HCT116 (cell line): ENCODE results near the gene RHEB. TPM values are rescaled to one million over a fixed set of nuclear protein-coding genes. Genes with fewer than 3 reads are reported as not detected.

Experiments used
- ATAC-seq: fragments of 200-7000 bp; cut with Tn5 transposase; 2 replicates; pipeline ENCODE4 v1.9.1; 2020; ENCODE audit warnings: mild to moderate bottlenecking, moderate library complexity
- BruUV-seq: library from RNA; stranded (reverse); fragments of 400-500 nt; replicated peaks from 2 replicates; lab custom pipeline; 2021; lab: Mats Ljungman, UMichigan
- CTCF ChIA-PET: fragments of 300-600 bp; sonication (Branson Sonifier 250); formaldehyde crosslinking; loops from one replicate; lab custom pipeline; 2021; ENCODE audit warnings: antibody characterized with exemption; lab: Charles Lee
- POLR2A ChIA-PET: fragments of 300-600, 350-600 bp; sonication (Branson Sonifier 250); formaldehyde crosslinking; loops from one replicate; lab custom pipeline; 2021; ENCODE audit warnings: antibody characterized with exemption; lab: Charles Lee
- RAD21 ChIA-PET, 2 experiments: fragments of 300-600 bp; sonication (Branson Sonifier 250); formaldehyde crosslinking; loops; one replicate each; lab custom pipeline; 2023; ENCODE audit warnings: low total read pairs in 2 of 2; ENCODE audit not compliant: uncharacterized antibody in 2 of 2, unreplicated experiment in 2 of 2, low non-redundant PET in 1 of 2; lab: Charles Lee
- DNase-seq: peaks from one replicate; pipeline ENCODE4 v3.0.0-alpha.2; 2010; ENCODE audit warnings: low read depth, low spot score
- H2AFZ ChIP-seq: fragments of 200-600 bp; shearing (Covaris generic), sonication (generic); 2 replicates; pipeline ENCODE4 v1.6.1; 2017; ENCODE audit warnings: low read depth, mixed run types, mixed read lengths, antibody characterized with exemption, low read length; ENCODE audit not compliant: poor library complexity, severe bottlenecking
- H3K27ac ChIP-seq: 2 replicates; pipeline ENCODE4 v1.5.1; 2012; ENCODE audit warnings: low read depth, low read length
- H3K27me3 ChIP-seq: fragments of 200-600 bp; sonication (generic); 2 replicates; pipeline ENCODE4 v1.6.1; 2016; ENCODE audit warnings: mixed run types, low read length, mixed read lengths; ENCODE audit not compliant: insufficient read depth
- H3K36me3 ChIP-seq, 2 experiments: fragments of 200-500 bp in 1 of 2; fragments of 200-600 bp in 1 of 2; sonication (Bioruptor generic) in 1 of 2; sonication (generic) in 1 of 2; 2 replicates each; pipeline versions ENCODE4 v1.5.1 to v1.6.1; 2014 to 2016; ENCODE audit warnings: low read length in 2 of 2, inconsistent platforms in 1 of 2, mixed read lengths in 1 of 2, mixed run types in 1 of 2; ENCODE audit not compliant: insufficient read depth in 2 of 2, control insufficient read depth in 1 of 2
- H3K4me1 ChIP-seq, 2 experiments: fragments of 200-600 bp in 1 of 2; sonication (generic) in 1 of 2; 2 replicates each; pipeline versions ENCODE4 v1.5.1 to v1.6.1; 2012 to 2017; ENCODE audit warnings: low read length in 2 of 2, inconsistent platforms in 1 of 2, mild to moderate bottlenecking in 1 of 2, mixed read lengths in 1 of 2, mixed run types in 1 of 2, moderate library complexity in 1 of 2; ENCODE audit not compliant: insufficient read depth in 2 of 2, control insufficient read depth in 1 of 2
- H3K4me2 ChIP-seq: fragments of 200-600 bp; sonication (generic); 2 replicates; pipeline ENCODE4 v1.6.1; 2017; ENCODE audit warnings: mixed run types, low read length, mixed read lengths
- H3K4me3 ChIP-seq, 2 experiments: fragments of 200-600 bp in 1 of 2; sonication (generic) in 1 of 2; replicated peaks in 1 of 2; 2 replicates each; pipeline ENCODE4 v1.5.1; 2011 to 2016; ENCODE audit warnings: low read length in 2 of 2, control low read depth in 1 of 2, low read depth in 1 of 2, mild to moderate bottlenecking in 1 of 2, mixed read lengths in 1 of 2, mixed run types in 1 of 2
- H3K79me2 ChIP-seq: fragments of 200-600 bp; sonication (generic); 2 replicates; pipeline ENCODE4 v1.6.1; 2017; ENCODE audit warnings: mild to moderate bottlenecking, mixed run types, low read length, moderate library complexity, mixed read lengths; ENCODE audit not compliant: insufficient read depth
- H3K9ac ChIP-seq: fragments of 200-600 bp; sonication (generic); 2 replicates; pipeline ENCODE4 v1.6.1; 2016; ENCODE audit warnings: low read length, mixed read lengths
- H3K9me2 ChIP-seq: fragments of 200-600 bp; sonication (generic), shearing (Covaris generic); 2 replicates; pipeline ENCODE4 v1.6.1; 2017; ENCODE audit warnings: mixed run types, mild to moderate bottlenecking, moderate library complexity; ENCODE audit not compliant: insufficient read depth
- H3K9me3 ChIP-seq, 2 experiments: fragments of 200-500 bp in 1 of 2; fragments of 200-600 bp in 1 of 2; sonication (Bioruptor generic) in 1 of 2; sonication (generic) in 1 of 2; 2 replicates each; pipeline ENCODE4 v1.6.1; 2014 to 2017; ENCODE audit warnings: low read length in 2 of 2, mixed read lengths in 2 of 2, inconsistent platforms in 1 of 2, low read depth in 1 of 2, mild to moderate bottlenecking in 1 of 2, mixed run types in 1 of 2, moderate library complexity in 1 of 2; ENCODE audit not compliant: control insufficient read depth in 1 of 2, insufficient read depth in 1 of 2
- H4K20me1 ChIP-seq: fragments of 200-600 bp; sonication (generic), shearing (Covaris generic); 2 replicates; pipeline ENCODE4 v1.6.1; 2017; ENCODE audit warnings: mixed run types, mild to moderate bottlenecking, moderate library complexity; ENCODE audit not compliant: insufficient read depth
- CBX3 ChIP-seq: IDR thresholded peaks from 2 replicates; pipeline ENCODE4 v1.6.1; 2012; ENCODE audit warnings: low read depth
- EZH2 ChIP-seq: fragments of 200-600 bp; sonication (generic); IDR thresholded peaks from 2 replicates; pipeline ENCODE4 v1.6.1; 2017; ENCODE audit warnings: antibody characterized with exemption, mixed run types
- FOSL1 ChIP-seq: IDR thresholded peaks from 2 replicates; pipeline ENCODE4 v1.6.1; 2012; ENCODE audit warnings: low read depth
- JUND ChIP-seq: IDR thresholded peaks from 2 replicates; pipeline ENCODE4 v1.6.1; 2012
- MAX ChIP-seq: IDR thresholded peaks from 2 replicates; pipeline ENCODE4 v1.6.1; 2012
- POLR2AphosphoS5 ChIP-seq: IDR thresholded peaks from 2 replicates; pipeline ENCODE4 v1.6.1; 2011; ENCODE audit warnings: mild to moderate bottlenecking, low read depth, low read length, moderate library complexity
- SP1 ChIP-seq: IDR thresholded peaks from 2 replicates; pipeline ENCODE4 v1.6.1; 2012; ENCODE audit warnings: low read depth
- SRF ChIP-seq: IDR thresholded peaks from 2 replicates; pipeline ENCODE4 v1.6.1; 2012; ENCODE audit warnings: low read depth
- ZBTB33 ChIP-seq: IDR thresholded peaks from 2 replicates; pipeline ENCODE4 v1.6.1; 2011; ENCODE audit warnings: mild to moderate bottlenecking, low read length, moderate library complexity; ENCODE audit not compliant: insufficient replicate concordance; ENCODE audit errors: extremely low read depth
- ZFX ChIP-seq: fragments of 450-650 bp; IDR thresholded peaks from 2 replicates; pipeline ENCODE4 v1.6.1; 2017
- ZNF274 ChIP-seq: fragments of 200-500 bp; sonication (Bioruptor generic); IDR thresholded peaks from 2 replicates; pipeline ENCODE4 v1.6.1; 2014; ENCODE audit warnings: mild to moderate bottlenecking, low read depth, low read length, inconsistent platforms
- intact Hi-C: fragments of 100-400 bp; cut with micrococcal nuclease; formaldehyde crosslinking; loops from 2 replicates; pipeline ENCODE4 v1.10.0; 2022
- total RNA-seq: library from RNA; stranded (reverse); gene quantifications from one replicate; pipeline ENCODE4 v1.2.1, GENCODE V29; 2021; ENCODE audit not compliant: unreplicated experiment
- TF ChIP-seq, protein P1 (sequence below), 3 experiments: fragments of 200-600 bp in 1 of 3; sonication (generic) in 1 of 3; IDR thresholded peaks in 2 of 3; conservative IDR thresholded peaks in 1 of 3; 2 replicates each; pipeline ENCODE4 v1.5.1; 2012 to 2017; ENCODE audit warnings: low read depth in 2 of 3, low read length in 2 of 3, antibody characterized with exemption in 1 of 3, borderline replicate concordance in 1 of 3, control low read depth in 1 of 3, mild to moderate bottlenecking in 1 of 3, mixed read lengths in 1 of 3, mixed run types in 1 of 3, moderate library complexity in 1 of 3; ENCODE audit not compliant: insufficient read depth in 1 of 3
- TF ChIP-seq, protein P2 (sequence below): IDR thresholded peaks from 2 replicates; pipeline ENCODE4 v1.6.1; 2012; ENCODE audit warnings: low read depth

The RHEB gene
- total RNA-seq, 1 experiment from 2014 or later = 114 TPM

DNA sequence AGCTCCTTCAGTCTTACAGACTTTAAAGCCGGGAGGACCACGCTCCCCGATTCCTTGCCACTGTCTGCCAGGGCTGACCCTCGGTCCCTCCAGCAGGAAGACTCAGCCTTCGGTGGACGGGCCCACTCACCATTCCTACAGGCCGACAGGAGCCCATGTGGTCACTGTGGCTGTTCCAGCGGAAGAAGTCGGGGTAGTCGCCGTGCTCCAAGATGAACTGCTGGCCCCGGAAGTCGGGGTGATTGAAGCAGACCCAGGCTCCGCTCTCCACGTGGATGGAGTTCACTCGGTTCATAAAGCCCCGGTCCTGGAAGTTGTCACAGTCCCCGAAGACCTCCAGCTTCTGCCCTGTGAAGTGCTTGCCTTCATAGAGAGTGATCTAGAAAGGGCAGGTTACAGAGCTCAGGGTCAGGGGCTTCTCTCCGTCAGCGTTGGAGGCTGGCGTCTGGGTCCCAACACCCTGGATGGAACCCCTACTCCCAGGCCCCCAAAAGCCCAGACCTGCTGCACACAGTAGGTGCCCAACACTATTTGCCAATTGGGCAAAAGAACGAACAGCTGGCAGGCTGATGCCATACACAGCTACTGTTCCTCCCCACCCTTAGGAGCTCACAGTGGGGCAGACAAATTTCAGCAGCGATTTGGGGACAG, 81.7 kb downstream of the RHEB start:
- no peaks in the 10 kb centered on the region for H3K36me3 ChIP-seq
- ATAC-seq = no peak
- CTCF ChIA-PET = interaction anchor here (1.4 kb wide), 1 partner anchor 11 kb away, joined by 4 read pairs; no protein-coding TSS in a partner anchor
- no TSS peak for BruUV-seq
- TF ChIP-seq, protein P1, sequence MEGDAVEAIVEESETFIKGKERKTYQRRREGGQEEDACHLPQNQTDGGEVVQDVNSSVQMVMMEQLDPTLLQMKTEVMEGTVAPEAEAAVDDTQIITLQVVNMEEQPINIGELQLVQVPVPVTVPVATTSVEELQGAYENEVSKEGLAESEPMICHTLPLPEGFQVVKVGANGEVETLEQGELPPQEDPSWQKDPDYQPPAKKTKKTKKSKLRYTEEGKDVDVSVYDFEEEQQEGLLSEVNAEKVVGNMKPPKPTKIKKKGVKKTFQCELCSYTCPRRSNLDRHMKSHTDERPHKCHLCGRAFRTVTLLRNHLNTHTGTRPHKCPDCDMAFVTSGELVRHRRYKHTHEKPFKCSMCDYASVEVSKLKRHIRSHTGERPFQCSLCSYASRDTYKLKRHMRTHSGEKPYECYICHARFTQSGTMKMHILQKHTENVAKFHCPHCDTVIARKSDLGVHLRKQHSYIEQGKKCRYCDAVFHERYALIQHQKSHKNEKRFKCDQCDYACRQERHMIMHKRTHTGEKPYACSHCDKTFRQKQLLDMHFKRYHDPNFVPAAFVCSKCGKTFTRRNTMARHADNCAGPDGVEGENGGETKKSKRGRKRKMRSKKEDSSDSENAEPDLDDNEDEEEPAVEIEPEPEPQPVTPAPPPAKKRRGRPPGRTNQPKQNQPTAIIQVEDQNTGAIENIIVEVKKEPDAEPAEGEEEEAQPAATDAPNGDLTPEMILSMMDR (IDR thresholded peaks at IDR 0.05 in 2 of 3, conservative IDR thresholded peaks at IDR 0.05 in 1 of 3; ENCODE audit: borderline replicate concordance in 1 of 3, insufficient read depth in 1 of 3, low read depth in 2 of 3, low read length in 2 of 3) = no peak
- TF ChIP-seq CBX3 = no peak
- TF ChIP-seq EZH2 = no peak
- no peak for TF ChIP-seq SRF
- TF ChIP-seq MAX = no peak
- TF ChIP-seq POLR2AphosphoS5 = no peak
- no peak for TF ChIP-seq SP1
- TF ChIP-seq, protein P2, sequence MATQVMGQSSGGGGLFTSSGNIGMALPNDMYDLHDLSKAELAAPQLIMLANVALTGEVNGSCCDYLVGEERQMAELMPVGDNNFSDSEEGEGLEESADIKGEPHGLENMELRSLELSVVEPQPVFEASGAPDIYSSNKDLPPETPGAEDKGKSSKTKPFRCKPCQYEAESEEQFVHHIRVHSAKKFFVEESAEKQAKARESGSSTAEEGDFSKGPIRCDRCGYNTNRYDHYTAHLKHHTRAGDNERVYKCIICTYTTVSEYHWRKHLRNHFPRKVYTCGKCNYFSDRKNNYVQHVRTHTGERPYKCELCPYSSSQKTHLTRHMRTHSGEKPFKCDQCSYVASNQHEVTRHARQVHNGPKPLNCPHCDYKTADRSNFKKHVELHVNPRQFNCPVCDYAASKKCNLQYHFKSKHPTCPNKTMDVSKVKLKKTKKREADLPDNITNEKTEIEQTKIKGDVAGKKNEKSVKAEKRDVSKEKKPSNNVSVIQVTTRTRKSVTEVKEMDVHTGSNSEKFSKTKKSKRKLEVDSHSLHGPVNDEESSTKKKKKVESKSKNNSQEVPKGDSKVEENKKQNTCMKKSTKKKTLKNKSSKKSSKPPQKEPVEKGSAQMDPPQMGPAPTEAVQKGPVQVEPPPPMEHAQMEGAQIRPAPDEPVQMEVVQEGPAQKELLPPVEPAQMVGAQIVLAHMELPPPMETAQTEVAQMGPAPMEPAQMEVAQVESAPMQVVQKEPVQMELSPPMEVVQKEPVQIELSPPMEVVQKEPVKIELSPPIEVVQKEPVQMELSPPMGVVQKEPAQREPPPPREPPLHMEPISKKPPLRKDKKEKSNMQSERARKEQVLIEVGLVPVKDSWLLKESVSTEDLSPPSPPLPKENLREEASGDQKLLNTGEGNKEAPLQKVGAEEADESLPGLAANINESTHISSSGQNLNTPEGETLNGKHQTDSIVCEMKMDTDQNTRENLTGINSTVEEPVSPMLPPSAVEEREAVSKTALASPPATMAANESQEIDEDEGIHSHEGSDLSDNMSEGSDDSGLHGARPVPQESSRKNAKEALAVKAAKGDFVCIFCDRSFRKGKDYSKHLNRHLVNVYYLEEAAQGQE = no peak
- TF ChIP-seq ZNF274 = no peak
- no peak for TF ChIP-seq ZFX
- TF ChIP-seq FOSL1 = no peak
- no peak for TF ChIP-seq JUND
- no peak for TF ChIP-seq ZBTB33
- no peak overlapping the region for H3K4me3 ChIP-seq
- no peaks in the 10 kb centered on the region for H4K20me1 ChIP-seq
- H3K4me2 ChIP-seq = no peak overlapping the region
- no peak for DNase-seq
- no peaks in the 10 kb centered on the region for H3K9me3 ChIP-seq
- POLR2A ChIA-PET = no interaction called here
- H3K27ac ChIP-seq = no peak overlapping the region
- intact Hi-C loops = no loop called here
- RAD21 ChIA-PET = no interaction called here
- peaks cover 0 to 7% of the 10 kb centered on the region in 2 experiments; a peak in 1 of 4 replicates for H3K4me1 ChIP-seq
- H3K9me2 ChIP-seq = no peaks in the 10 kb centered on the region
- H3K27me3 ChIP-seq = no peaks in the 10 kb centered on the region
- H3K9ac ChIP-seq = no peak overlapping the region
- no peaks in the 10 kb centered on the region for H3K79me2 ChIP-seq
- H2AFZ ChIP-seq = no peak overlapping the region
